ENCODE data around the gene KL.

The KL gene

GRCh38 chr13:33091415-33091774 is 75.2 kb downstream of the KL start:
- H3K27ac ChIP-seq (ENCODE audit: low read depth in 2 of 2, low read length in 2 of 2), result no peak overlapping the region

GRCh38 chr13:33092073-33092987 is 76.1 kb downstream of the KL start:
- no peaks in the 10 kb centered on the region for H3K27me3 ChIP-seq (ENCODE audit: control insufficient read depth in 2 of 2, insufficient read depth in 2 of 2, low read length in 2 of 2)
- H3K27ac ChIP-seq (ENCODE audit: low read depth in 2 of 2, low read length in 2 of 2), result no peak overlapping the region

More at GRCh38 chr13:33091415-33091774, 75.2 kb downstream of the KL start:
- Histone ChIP-seq H3K9me3 (ENCODE audit: control insufficient read depth in 2 of 2, low read length in 2 of 2) (no peaks in the 10 kb centered on the region), H3K36me3 (ENCODE audit: control insufficient read depth in 2 of 2, insufficient read depth in 2 of 2, low read length in 2 of 2) (no peaks in the 10 kb centered on the region), H3K27me3 (ENCODE audit: control insufficient read depth in 2 of 2, insufficient read depth in 2 of 2, low read length in 2 of 2) (no peaks in the 10 kb centered on the region), H3K4me1 (ENCODE audit: control insufficient read depth in 2 of 2, insufficient read depth in 2 of 2, low read length in 2 of 2) (no peaks in the 10 kb centered on the region), H3K9ac (ENCODE audit: low read depth in 1 of 2, low read length in 2 of 2) (no peak overlapping the region), H3K4me3 (ENCODE audit: low read length in 2 of 2) (no peak overlapping the region)

GRCh38 chr13:33096886-33097605 is 80.8 kb downstream of the KL start:
- Histone ChIP-seq H3K4me1 (ENCODE audit: control insufficient read depth in 2 of 2, insufficient read depth in 2 of 2, low read length in 2 of 2) (no peaks in the 10 kb centered on the region), H3K9me3 (ENCODE audit: control insufficient read depth in 2 of 2, low read length in 2 of 2) (no peaks in the 10 kb centered on the region), H3K36me3 (ENCODE audit: control insufficient read depth in 2 of 2, insufficient read depth in 2 of 2, low read length in 2 of 2) (no peaks in the 10 kb centered on the region), H3K27ac (ENCODE audit: low read depth in 2 of 2, low read length in 2 of 2) (no peak overlapping the region), H3K4me3 (ENCODE audit: low read length in 2 of 2) (no peak overlapping the region), H3K27me3 (ENCODE audit: control insufficient read depth in 2 of 2, insufficient read depth in 2 of 2, low read length in 2 of 2) (no peaks in the 10 kb centered on the region), H3K9ac (ENCODE audit: low read depth in 1 of 2, low read length in 2 of 2) (no peak overlapping the region)

More at GRCh38 chr13:33092073-33092987, 76.1 kb downstream of the KL start:
- Histone ChIP-seq H3K9ac (ENCODE audit: low read depth in 1 of 2, low read length in 2 of 2) (no peak overlapping the region), H3K9me3 (ENCODE audit: control insufficient read depth in 2 of 2, low read length in 2 of 2) (no peaks in the 10 kb centered on the region), H3K4me1 (ENCODE audit: control insufficient read depth in 2 of 2, insufficient read depth in 2 of 2, low read length in 2 of 2) (no peaks in the 10 kb centered on the region), H3K4me3 (ENCODE audit: low read length in 2 of 2) (no peak overlapping the region), H3K36me3 (ENCODE audit: control insufficient read depth in 2 of 2, insufficient read depth in 2 of 2, low read length in 2 of 2) (no peaks in the 10 kb centered on the region)

- Histone ChIP-seq H3K4me1 (ENCODE audit: control insufficient read depth in 2 of 2, insufficient read depth in 2 of 2, low read length in 2 of 2) (no peaks in the 10 kb centered on the region), H3K36me3 (ENCODE audit: control insufficient read depth in 2 of 2, insufficient read depth in 2 of 2, low read length in 2 of 2) (peaks cover 0 to 4% of the 10 kb centered on the region in 2 donors), H3K9ac (ENCODE audit: low read depth in 1 of 2, low read length in 2 of 2) (no peak overlapping the region), H3K27me3 (ENCODE audit: control insufficient read depth in 2 of 2, insufficient read depth in 2 of 2, low read length in 2 of 2) (no peaks in the 10 kb centered on the region), H3K27ac (ENCODE audit: low read depth in 2 of 2, low read length in 2 of 2) (no peak overlapping the region), H3K9me3 (ENCODE audit: control insufficient read depth in 2 of 2, low read length in 2 of 2) (no peaks in the 10 kb centered on the region), H3K4me3 (ENCODE audit: low read length in 2 of 2) (no peak overlapping the region)
Measured at GRCh38 chr13:33099860-33100259, 83.6 kb downstream of the KL start.

GRCh38 chr13:33100886-33101285 is 84.7 kb downstream of the KL start:
- H3K36me3 ChIP-seq (ENCODE audit: control insufficient read depth in 2 of 2, insufficient read depth in 2 of 2, low read length in 2 of 2), result peaks cover 7 to 10% of the 10 kb centered on the region in 2 donors
- H3K4me3 ChIP-seq (ENCODE audit: low read length in 2 of 2), result no peak overlapping the region
- no peak overlapping the region for H3K9ac ChIP-seq (ENCODE audit: low read depth in 1 of 2, low read length in 2 of 2)
- H3K4me1 ChIP-seq (ENCODE audit: control insufficient read depth in 2 of 2, insufficient read depth in 2 of 2, low read length in 2 of 2), result no peaks in the 10 kb centered on the region
- no peaks in the 10 kb centered on the region for H3K27me3 ChIP-seq (ENCODE audit: control insufficient read depth in 2 of 2, insufficient read depth in 2 of 2, low read length in 2 of 2)
- no peaks in the 10 kb centered on the region for H3K9me3 ChIP-seq (ENCODE audit: control insufficient read depth in 2 of 2, low read length in 2 of 2)
- no peak overlapping the region for H3K27ac ChIP-seq (ENCODE audit: low read depth in 2 of 2, low read length in 2 of 2)

GRCh38 chr13:33101835-33102234 is 85.6 kb downstream of the KL start:
- peaks cover 15% of the 10 kb centered on the region in 2 donors for H3K36me3 ChIP-seq (ENCODE audit: control insufficient read depth in 2 of 2, insufficient read depth in 2 of 2, low read length in 2 of 2)
- no peak overlapping the region for H3K27ac ChIP-seq (ENCODE audit: low read depth in 2 of 2, low read length in 2 of 2)
- H3K27me3 ChIP-seq (ENCODE audit: control insufficient read depth in 2 of 2, insufficient read depth in 2 of 2, low read length in 2 of 2), result no peaks in the 10 kb centered on the region

GRCh38 chr13:33103457-33103856 is 87.2 kb downstream of the KL start:
- Histone ChIP-seq H3K27ac (ENCODE audit: low read depth in 2 of 2, low read length in 2 of 2) (no peak overlapping the region), H3K4me1 (ENCODE audit: control insufficient read depth in 2 of 2, insufficient read depth in 2 of 2, low read length in 2 of 2) (no peaks in the 10 kb centered on the region), H3K4me3 (ENCODE audit: low read length in 2 of 2) (no peak overlapping the region), H3K9ac (ENCODE audit: low read depth in 1 of 2, low read length in 2 of 2) (no peak overlapping the region), H3K27me3 (ENCODE audit: control insufficient read depth in 2 of 2, insufficient read depth in 2 of 2, low read length in 2 of 2) (no peaks in the 10 kb centered on the region), H3K36me3 (ENCODE audit: control insufficient read depth in 2 of 2, insufficient read depth in 2 of 2, low read length in 2 of 2) (peaks cover 21 to 28% of the 10 kb centered on the region in 2 donors), H3K9me3 (ENCODE audit: control insufficient read depth in 2 of 2, low read length in 2 of 2) (no peaks in the 10 kb centered on the region)

More at GRCh38 chr13:33101835-33102234, 85.6 kb downstream of the KL start:
- no peaks in the 10 kb centered on the region for H3K9me3 ChIP-seq (ENCODE audit: control insufficient read depth in 2 of 2, low read length in 2 of 2)
- H3K4me3 ChIP-seq (ENCODE audit: low read length in 2 of 2), result no peak overlapping the region
- H3K9ac ChIP-seq (ENCODE audit: low read depth in 1 of 2, low read length in 2 of 2), result no peak overlapping the region
- H3K4me1 ChIP-seq (ENCODE audit: control insufficient read depth in 2 of 2, insufficient read depth in 2 of 2, low read length in 2 of 2), result no peaks in the 10 kb centered on the region

GRCh38 chr13:33105387-33106005 is 89.3 kb downstream of the KL start:
- Histone ChIP-seq H3K9ac (ENCODE audit: low read depth in 1 of 2, low read length in 2 of 2) (no peak overlapping the region), H3K9me3 (ENCODE audit: control insufficient read depth in 2 of 2, low read length in 2 of 2) (no peaks in the 10 kb centered on the region), H3K4me3 (ENCODE audit: low read length in 2 of 2) (no peak overlapping the region), H3K4me1 (ENCODE audit: control insufficient read depth in 2 of 2, insufficient read depth in 2 of 2, low read length in 2 of 2) (peaks cover 0 to 4% of the 10 kb centered on the region in 2 donors), H3K27ac (ENCODE audit: low read depth in 2 of 2, low read length in 2 of 2) (peak overlapping the region; percentile 5 to 27), H3K27me3 (ENCODE audit: control insufficient read depth in 2 of 2, insufficient read depth in 2 of 2, low read length in 2 of 2) (no peaks in the 10 kb centered on the region), H3K36me3 (ENCODE audit: control insufficient read depth in 2 of 2, insufficient read depth in 2 of 2, low read length in 2 of 2) (peaks cover 33 to 36% of the 10 kb centered on the region in 2 donors)

GRCh38 chr13:33106656-33107360 is 90.6 kb downstream of the KL start:
- Histone ChIP-seq H3K27ac (ENCODE audit: low read depth in 2 of 2, low read length in 2 of 2) (peak overlapping the region in 1 of 2 donors; percentile 9), H3K9ac (ENCODE audit: low read depth in 1 of 2, low read length in 2 of 2) (no peak overlapping the region), H3K4me1 (ENCODE audit: control insufficient read depth in 2 of 2, insufficient read depth in 2 of 2, low read length in 2 of 2) (peaks cover 13 to 17% of the 10 kb centered on the region in 2 donors), H3K36me3 (ENCODE audit: control insufficient read depth in 2 of 2, insufficient read depth in 2 of 2, low read length in 2 of 2) (peaks cover 34 to 36% of the 10 kb centered on the region in 2 donors), H3K4me3 (ENCODE audit: low read length in 2 of 2) (no peak overlapping the region), H3K9me3 (ENCODE audit: control insufficient read depth in 2 of 2, low read length in 2 of 2) (no peaks in the 10 kb centered on the region), H3K27me3 (ENCODE audit: control insufficient read depth in 2 of 2, insufficient read depth in 2 of 2, low read length in 2 of 2) (no peaks in the 10 kb centered on the region)
